HepG2 (cell line): ENCODE results near the gene SYNE1. TPM values are rescaled to one million over a fixed set of nuclear protein-coding genes. Genes with fewer than 3 reads are reported as not detected.

Experiments used
- ARNT ChIP-seq: fragments of 450-650 bp; IDR thresholded peaks from 2 replicates; pipeline ENCODE4 v1.6.1; 2017
- ASH2L ChIP-seq: fragments of 300-600, 200-600 bp; sonication (generic); IDR thresholded peaks from 2 replicates; pipeline ENCODE4 v1.7.0; 2017; ENCODE audit warnings: low read depth, mild to moderate bottlenecking, moderate library complexity, mixed read lengths, low read length; ENCODE audit not compliant: insufficient read length
- DRAP1 ChIP-seq: IDR thresholded peaks from 2 replicates; pipeline ENCODE4 v1.6.1; 2016; ENCODE audit warnings: missing genetic modification reagents, missing compliant biosample characterization
- ELF3 ChIP-seq: IDR thresholded peaks from 2 replicates; pipeline ENCODE4 v1.6.1; 2016; ENCODE audit warnings: missing genetic modification reagents, missing compliant biosample characterization
- GTF3A ChIP-seq: sonication (generic); formaldehyde crosslinking; conservative IDR thresholded peaks from 2 replicates; pipeline ENCODE4 v1.4.0; 2020; ENCODE audit warnings: mild to moderate bottlenecking, missing genetic modification reagents
- KLF15 ChIP-seq: sonication (generic); formaldehyde crosslinking; IDR thresholded peaks from 2 replicates; pipeline ENCODE4 v1.8.1; 2023; ENCODE audit warnings: borderline replicate concordance, mild to moderate bottlenecking, inconsistent platforms, missing genetic modification reagents, mixed read lengths
- PCBP2 ChIP-seq: fragments of 200-400 bp; formaldehyde crosslinking; optimal IDR thresholded peaks from 2 replicates; pipeline ENCODE3; 2018; ENCODE audit warnings: low read length, low read depth; ENCODE audit not compliant: poor library complexity, severe bottlenecking
- SALL1 ChIP-seq: sonication (generic); formaldehyde crosslinking; IDR thresholded peaks from 2 replicates; pipeline ENCODE4 v1.8.0; 2022; ENCODE audit warnings: mild to moderate bottlenecking, missing genetic modification reagents
- SOX5 ChIP-seq: IDR thresholded peaks from 2 replicates; pipeline ENCODE4 v1.6.1; 2016; ENCODE audit warnings: borderline replicate concordance
- TP53 ChIP-seq: sonication (generic); formaldehyde crosslinking; conservative IDR thresholded peaks from 2 replicates; pipeline ENCODE4 v1.4.0; 2020; ENCODE audit warnings: missing genetic modification reagents
- ZBTB37 ChIP-seq: sonication (generic); formaldehyde crosslinking; IDR thresholded peaks from 2 replicates; pipeline ENCODE4 v1.4.0; 2020; ENCODE audit warnings: mild to moderate bottlenecking, missing genetic modification reagents
- ZFY ChIP-seq: sonication (generic); formaldehyde crosslinking; IDR thresholded peaks from 2 replicates; pipeline ENCODE4 v1.4.0; 2020; ENCODE audit warnings: missing genetic modification reagents
- ZNF205 ChIP-seq: IDR thresholded peaks from 2 replicates; pipeline ENCODE4 v1.6.1; 2018; ENCODE audit warnings: missing biosample characterization, missing genetic modification reagents
- ZNF337 ChIP-seq: sonication (generic); formaldehyde crosslinking; IDR thresholded peaks from 2 replicates; pipeline ENCODE4 v1.5.1; 2020; ENCODE audit warnings: missing genetic modification reagents, low read depth, mild to moderate bottlenecking, borderline replicate concordance
- ZNF615 ChIP-seq: sonication (generic); formaldehyde crosslinking; IDR thresholded peaks from 2 replicates; pipeline ENCODE4 v1.5.0; 2020; ENCODE audit warnings: mild to moderate bottlenecking, missing genetic modification reagents, borderline replicate concordance
- ZNF670 ChIP-seq: sonication (generic); formaldehyde crosslinking; IDR thresholded peaks from 2 replicates; pipeline ENCODE4 v1.8.0; 2022; ENCODE audit warnings: mild to moderate bottlenecking, missing genetic modification reagents, borderline replicate concordance
- ZNF703 ChIP-seq: sonication (generic); formaldehyde crosslinking; IDR thresholded peaks from 2 replicates; pipeline ENCODE4 v1.5.1; 2020; ENCODE audit warnings: missing genetic modification reagents, mild to moderate bottlenecking, moderate library complexity, borderline replicate concordance
- ZNF788 ChIP-seq: sonication (generic); formaldehyde crosslinking; IDR thresholded peaks from 2 replicates; pipeline ENCODE4 v1.5.0; 2020; ENCODE audit warnings: mild to moderate bottlenecking, missing genetic modification reagents, borderline replicate concordance
- polyA plus RNA-seq, 8 experiments: library from polyadenylated mRNA; depleted of rRNA in 3 of 8; stranded (reverse) in 7 of 8; unstranded in 1 of 8; fragments of >200 nt; fragmentation: Illumina TruSeq in 4 of 8; extraction: Trizol in 4 of 8; gene quantifications; 2 replicates each; pipeline versions ENCODE4 v1.2.1 to v1.2.3, GENCODE V29; 2011 to 2016; ENCODE audit warnings: low read depth in 4 of 8, missing spikeins in 1 of 8, mixed read lengths in 1 of 8; ENCODE audit not compliant: insufficient read depth in 1 of 8
- total RNA-seq, 5 experiments: library from RNA; depleted of rRNA; stranded (reverse); fragments of >200 nt; fragmentation: Illumina TruSeq; extraction: Trizol; gene quantifications; 2 replicates each; pipeline ENCODE4 v1.2.3, GENCODE V29; 2016; ENCODE audit warnings: low read depth in 1 of 5
- TF ChIP-seq, protein P1 (sequence below): sonication (generic); formaldehyde crosslinking; IDR thresholded peaks from 2 replicates; pipeline ENCODE4 v1.4.0; 2020; ENCODE audit warnings: missing genetic modification reagents
- TF ChIP-seq, protein P2 (sequence below): sonication (generic); formaldehyde crosslinking; IDR thresholded peaks from 2 replicates; pipeline ENCODE4 v1.9.0; 2022; ENCODE audit warnings: low read depth, missing genetic modification reagents

Gene SYNE1
- total and polyA plus RNA-seq, 2 of the 13 experiments (the other 11 are each of a cell fraction or from before 2014, with no cell fraction given), result 5.5 to 15.9 TPM

- TF ChIP-seq ZBTB37 (CRISPR knock-in tag) (no peak; the same call in 1 of the 2 replicates), GTF3A (CRISPR knock-in tag) (no peak), KLF15 (CRISPR knock-in tag) (no peak), ZNF670 (CRISPR knock-in tag) (peak; percentile 96), SOX5 (CRISPR knock-in tag) (peak; percentile 57), ARNT (no peak), ZFY (CRISPR knock-in tag) (peak; percentile 68; the same call in 1 of the 2 replicates), ZNF337 (CRISPR knock-in tag) (0 out of 2 replicates have a peak, but pooled peaks have one; percentile 51), TP53 (CRISPR knock-in tag) (no peak), ELF3 (CRISPR knock-in tag) (peak; percentile 81), SALL1 (peak; percentile 88), ZNF703 (CRISPR knock-in tag) (no peak), ASH2L (peak; percentile 89), ZNF788 (CRISPR knock-in tag) (peak; percentile 65; the same call in 1 of the 2 replicates), ZNF615 (CRISPR knock-in tag) (no peak), PCBP2 (no peak), ZNF205 (CRISPR knock-in tag) (no peak), DRAP1 (CRISPR knock-in tag) (no peak)
- TF ChIP-seq, protein P1, sequence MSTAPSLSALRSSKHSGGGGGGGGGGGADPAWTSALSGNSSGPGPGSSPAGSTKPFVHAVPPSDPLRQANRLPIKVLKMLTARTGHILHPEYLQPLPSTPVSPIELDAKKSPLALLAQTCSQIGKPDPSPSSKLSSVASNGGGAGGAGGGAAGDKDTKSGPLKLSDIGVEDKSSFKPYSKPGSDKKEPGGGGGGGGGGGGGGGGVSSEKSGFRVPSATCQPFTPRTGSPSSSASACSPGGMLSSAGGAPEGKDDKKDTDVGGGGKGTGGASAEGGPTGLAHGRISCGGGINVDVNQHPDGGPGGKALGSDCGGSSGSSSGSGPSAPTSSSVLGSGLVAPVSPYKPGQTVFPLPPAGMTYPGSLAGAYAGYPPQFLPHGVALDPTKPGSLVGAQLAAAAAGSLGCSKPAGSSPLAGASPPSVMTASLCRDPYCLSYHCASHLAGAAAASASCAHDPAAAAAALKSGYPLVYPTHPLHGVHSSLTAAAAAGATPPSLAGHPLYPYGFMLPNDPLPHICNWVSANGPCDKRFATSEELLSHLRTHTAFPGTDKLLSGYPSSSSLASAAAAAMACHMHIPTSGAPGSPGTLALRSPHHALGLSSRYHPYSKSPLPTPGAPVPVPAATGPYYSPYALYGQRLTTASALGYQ (CRISPR knock-in tag), result peak; percentile 23
- TF ChIP-seq, protein P2, sequence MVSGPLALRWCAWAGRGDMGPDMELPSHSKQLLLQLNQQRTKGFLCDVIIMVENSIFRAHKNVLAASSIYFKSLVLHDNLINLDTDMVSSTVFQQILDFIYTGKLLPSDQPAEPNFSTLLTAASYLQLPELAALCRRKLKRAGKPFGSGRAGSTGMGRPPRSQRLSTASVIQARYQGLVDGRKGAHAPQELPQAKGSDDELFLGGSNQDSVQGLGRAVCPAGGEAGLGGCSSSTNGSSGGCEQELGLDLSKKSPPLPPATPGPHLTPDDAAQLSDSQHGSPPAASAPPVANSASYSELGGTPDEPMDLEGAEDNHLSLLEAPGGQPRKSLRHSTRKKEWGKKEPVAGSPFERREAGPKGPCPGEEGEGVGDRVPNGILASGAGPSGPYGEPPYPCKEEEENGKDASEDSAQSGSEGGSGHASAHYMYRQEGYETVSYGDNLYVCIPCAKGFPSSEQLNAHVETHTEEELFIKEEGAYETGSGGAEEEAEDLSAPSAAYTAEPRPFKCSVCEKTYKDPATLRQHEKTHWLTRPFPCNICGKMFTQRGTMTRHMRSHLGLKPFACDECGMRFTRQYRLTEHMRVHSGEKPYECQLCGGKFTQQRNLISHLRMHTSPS, result no peak
Observed at GRCh38 chr6:152301765-152302568, 335.2 kb downstream of the SYNE1 start (continued).
